ENCODE data around the gene ANKRD29.

DNA sequence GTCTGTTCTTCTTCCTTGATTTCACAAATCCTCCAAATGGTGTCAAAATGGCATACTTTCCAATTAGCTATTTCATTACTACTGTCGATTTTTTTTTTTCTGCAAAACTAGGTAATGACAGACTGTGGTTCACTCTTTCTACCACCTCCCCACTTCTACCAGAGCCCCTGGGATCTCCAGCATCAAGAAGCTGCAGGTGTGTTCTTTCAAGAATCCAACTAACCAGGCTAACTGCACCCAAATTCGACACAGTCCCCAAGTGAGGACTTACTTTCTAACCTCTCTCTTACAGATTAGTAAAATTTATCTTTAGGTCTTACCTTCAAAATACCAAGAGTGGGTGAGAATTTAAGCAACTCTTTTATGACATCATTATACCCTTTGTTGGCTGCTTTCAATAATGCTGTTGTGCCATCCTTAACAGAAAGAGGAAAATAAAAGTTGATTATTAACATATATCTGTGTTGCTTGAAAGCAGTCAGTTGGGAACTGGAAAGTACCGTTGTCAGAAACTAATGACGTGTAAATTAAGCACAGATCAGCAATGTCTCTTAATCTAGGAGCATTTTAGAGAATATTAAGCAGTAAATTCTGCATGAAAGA, 45.2 kb downstream of the ANKRD29 start:
- TF ChIP-seq, protein P1, sequence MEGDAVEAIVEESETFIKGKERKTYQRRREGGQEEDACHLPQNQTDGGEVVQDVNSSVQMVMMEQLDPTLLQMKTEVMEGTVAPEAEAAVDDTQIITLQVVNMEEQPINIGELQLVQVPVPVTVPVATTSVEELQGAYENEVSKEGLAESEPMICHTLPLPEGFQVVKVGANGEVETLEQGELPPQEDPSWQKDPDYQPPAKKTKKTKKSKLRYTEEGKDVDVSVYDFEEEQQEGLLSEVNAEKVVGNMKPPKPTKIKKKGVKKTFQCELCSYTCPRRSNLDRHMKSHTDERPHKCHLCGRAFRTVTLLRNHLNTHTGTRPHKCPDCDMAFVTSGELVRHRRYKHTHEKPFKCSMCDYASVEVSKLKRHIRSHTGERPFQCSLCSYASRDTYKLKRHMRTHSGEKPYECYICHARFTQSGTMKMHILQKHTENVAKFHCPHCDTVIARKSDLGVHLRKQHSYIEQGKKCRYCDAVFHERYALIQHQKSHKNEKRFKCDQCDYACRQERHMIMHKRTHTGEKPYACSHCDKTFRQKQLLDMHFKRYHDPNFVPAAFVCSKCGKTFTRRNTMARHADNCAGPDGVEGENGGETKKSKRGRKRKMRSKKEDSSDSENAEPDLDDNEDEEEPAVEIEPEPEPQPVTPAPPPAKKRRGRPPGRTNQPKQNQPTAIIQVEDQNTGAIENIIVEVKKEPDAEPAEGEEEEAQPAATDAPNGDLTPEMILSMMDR (IDR thresholded peaks at IDR 0.05) = no peak
- no peak for TF ChIP-seq POLR2AphosphoS5 (IDR thresholded peaks at IDR 0.05; ENCODE audit: low read depth, low read length)
- no peak for TF ChIP-seq CHD2 (IDR thresholded peaks at IDR 0.05; ENCODE audit: low read length, partially characterized antibody)
- TF ChIP-seq, protein P2, sequence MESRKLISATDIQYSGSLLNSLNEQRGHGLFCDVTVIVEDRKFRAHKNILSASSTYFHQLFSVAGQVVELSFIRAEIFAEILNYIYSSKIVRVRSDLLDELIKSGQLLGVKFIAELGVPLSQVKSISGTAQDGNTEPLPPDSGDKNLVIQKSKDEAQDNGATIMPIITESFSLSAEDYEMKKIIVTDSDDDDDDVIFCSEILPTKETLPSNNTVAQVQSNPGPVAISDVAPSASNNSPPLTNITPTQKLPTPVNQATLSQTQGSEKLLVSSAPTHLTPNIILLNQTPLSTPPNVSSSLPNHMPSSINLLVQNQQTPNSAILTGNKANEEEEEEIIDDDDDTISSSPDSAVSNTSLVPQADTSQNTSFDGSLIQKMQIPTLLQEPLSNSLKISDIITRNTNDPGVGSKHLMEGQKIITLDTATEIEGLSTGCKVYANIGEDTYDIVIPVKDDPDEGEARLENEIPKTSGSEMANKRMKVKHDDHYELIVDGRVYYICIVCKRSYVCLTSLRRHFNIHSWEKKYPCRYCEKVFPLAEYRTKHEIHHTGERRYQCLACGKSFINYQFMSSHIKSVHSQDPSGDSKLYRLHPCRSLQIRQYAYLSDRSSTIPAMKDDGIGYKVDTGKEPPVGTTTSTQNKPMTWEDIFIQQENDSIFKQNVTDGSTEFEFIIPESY (IDR thresholded peaks at IDR 0.05; ENCODE audit: borderline replicate concordance, low read depth) = no peak
- no peak for TF ChIP-seq NFIC (IDR thresholded peaks at IDR 0.05; ENCODE audit: borderline replicate concordance)
- no peak for TF ChIP-seq TAF1 (IDR thresholded peaks at IDR 0.05; ENCODE audit: borderline replicate concordance, low read depth, low read length)
- no peak for TF ChIP-seq EP300 (IDR thresholded peaks at IDR 0.05; ENCODE audit: borderline replicate concordance in 1 of 2, low read depth in 1 of 2, low read length in 1 of 2)
- no peak for TF ChIP-seq GABPA (IDR thresholded peaks at IDR 0.05; ENCODE audit: low read depth)
- TF ChIP-seq RFX5 (IDR thresholded peaks at IDR 0.05; ENCODE audit: low read length) = no peak
- TF ChIP-seq REST (IDR thresholded peaks at IDR 0.05; ENCODE audit: low read depth, low read length) = no peak
- TF ChIP-seq TEAD4 (IDR thresholded peaks at IDR 0.05; ENCODE audit: borderline replicate concordance, insufficient read depth) = no peak
- no peak for TF ChIP-seq TCF12 (IDR thresholded peaks at IDR 0.05)
- TF ChIP-seq, protein P3, sequence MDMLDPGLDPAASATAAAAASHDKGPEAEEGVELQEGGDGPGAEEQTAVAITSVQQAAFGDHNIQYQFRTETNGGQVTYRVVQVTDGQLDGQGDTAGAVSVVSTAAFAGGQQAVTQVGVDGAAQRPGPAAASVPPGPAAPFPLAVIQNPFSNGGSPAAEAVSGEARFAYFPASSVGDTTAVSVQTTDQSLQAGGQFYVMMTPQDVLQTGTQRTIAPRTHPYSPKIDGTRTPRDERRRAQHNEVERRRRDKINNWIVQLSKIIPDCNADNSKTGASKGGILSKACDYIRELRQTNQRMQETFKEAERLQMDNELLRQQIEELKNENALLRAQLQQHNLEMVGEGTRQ (IDR thresholded peaks at IDR 0.05; ENCODE audit: borderline replicate concordance, low read depth, low read length) = no peak

Measured in SK-N-SH (cell line).